NCI-H774 (cell line): Measurements from ENCODE around the gene SCN4A.

Source experiments
- DNase-seq: peaks from one replicate; lab custom pipeline; 2025; lab: John Stamatoyannopoulos, UW

The SCN4A gene

DNA sequence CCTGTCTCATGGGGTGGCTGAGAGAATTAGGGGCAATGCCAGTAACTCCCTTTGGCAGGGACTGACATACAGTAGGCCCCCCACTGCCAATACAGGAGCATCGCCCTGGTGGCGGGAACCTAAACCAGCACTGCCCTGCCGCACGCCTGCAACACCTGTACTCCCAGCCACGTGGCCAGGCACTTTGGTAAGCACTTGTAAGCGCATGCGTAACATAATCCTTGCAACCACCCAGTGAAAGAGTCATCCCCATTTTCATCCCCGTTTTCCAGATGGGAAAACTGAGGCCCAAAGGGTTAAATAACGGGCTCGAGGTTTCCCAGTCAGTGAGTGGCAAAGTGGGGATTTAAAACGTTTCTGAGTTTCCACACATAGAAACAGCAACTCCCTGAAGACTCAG lies 17.5 kb downstream of the SCN4A start:
- no peak for DNase-seq

DNA sequence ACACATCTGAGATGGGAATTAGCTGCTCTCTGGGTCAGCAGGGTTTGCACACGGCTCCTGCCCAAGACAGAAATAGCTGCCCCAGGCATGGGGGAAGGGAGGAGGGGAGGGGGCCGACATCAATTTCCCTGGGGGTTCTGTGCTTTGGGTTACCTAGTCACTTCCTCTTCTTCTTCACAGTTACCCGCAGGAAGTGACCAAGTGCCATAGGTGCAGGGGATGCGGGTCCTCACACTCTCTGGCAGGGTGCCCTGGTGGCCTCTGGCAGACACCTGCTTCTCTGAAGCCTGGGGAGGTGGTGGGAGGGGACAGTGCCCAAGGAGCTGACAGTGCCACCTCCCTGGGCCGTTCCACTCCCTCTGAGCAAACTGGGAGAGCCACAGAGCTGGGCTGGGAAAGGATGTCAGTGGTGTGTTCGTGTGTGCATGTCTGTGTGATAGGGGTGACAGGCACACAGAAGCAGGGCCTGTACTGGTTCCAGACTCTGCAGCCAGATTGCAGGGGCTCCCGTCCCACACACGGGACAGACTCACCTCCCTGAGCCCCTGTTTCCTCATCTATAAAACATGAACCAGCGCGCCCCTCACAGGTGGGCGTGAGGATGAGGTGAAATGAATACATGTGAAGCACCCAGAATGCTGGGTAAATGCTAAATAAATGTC lies 18.2 kb downstream of the SCN4A start:
- DNase-seq, result no peak

DNA sequence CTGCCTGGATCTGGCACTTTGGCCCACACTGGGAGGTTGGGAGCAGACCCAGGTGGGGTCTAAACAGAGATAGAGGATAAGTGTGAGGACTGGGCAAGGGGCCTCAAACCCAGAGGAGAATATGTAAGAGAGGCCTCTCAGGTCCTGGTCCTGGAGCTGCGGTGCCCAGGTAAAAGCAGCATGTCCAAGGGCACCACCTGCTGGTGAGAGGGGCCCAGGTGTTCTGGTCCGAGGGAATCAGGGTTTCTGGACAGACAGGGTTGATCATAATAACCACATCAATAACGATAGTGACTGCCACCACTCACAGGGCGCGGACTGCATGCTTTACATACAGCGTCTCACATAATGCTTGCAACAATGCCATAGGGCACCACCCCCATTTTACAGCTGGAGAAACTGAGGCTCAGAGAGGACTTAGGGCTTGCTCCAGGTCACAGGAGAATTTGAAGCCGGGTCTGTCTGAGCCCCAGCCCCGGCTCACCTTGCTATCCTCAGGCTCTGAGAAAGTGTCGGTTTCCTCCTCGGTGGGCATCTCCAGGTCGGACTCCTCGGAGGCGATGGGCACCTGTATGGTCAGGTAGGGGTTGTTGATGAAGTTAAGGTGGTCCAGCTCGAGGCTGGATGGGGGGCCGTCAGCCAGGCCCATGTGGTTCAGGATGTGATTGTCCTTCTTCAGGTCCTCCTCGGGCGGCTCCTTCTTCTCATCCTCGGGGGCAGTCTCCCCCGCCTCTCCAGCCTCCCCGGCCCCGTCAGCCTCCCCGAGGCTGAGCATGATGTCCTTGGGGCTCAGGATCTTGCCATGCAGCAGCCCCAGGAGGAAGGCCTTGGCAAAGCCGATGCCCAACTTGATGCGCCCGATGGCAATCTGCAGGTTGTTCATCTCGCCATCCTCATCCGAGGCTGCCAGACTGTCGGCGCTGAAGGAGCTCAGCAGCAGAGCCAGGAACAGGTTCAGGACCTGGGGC lies 21.5 kb downstream of the SCN4A start:
- DNase-seq, result peak; percentile 16

DNA sequence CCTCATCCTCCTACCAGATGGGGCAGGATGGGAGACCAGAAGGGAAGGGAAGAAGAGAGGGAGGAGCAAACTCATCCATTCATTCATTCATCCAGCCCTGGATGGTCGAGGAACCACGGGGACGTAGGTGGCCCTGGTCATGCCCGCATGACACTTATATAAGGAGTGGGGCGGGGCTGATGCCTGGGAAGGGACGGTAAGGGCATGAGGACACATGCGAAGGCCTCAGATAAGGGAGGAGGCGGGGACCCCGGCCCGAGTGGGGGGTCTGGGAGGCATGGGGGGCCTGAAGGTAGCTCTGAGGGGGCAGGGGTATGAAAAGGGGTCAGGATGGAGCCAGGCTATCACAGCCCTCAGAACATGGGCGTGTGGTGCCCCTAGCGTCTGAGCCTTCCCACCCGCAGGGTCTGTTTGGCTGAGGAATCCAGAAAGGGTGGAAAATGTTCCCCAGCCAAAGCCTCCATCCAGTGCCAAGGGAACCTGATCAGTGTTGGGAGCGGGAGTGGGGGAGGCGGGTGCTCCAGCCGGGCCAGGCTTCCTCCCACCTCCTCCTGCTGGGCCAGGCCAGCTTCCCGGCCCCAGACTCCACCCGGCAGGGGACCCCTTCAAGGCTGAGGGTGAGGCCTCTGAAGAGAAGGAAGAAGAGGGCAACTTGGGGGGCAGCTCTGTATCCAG lies 23.0 kb downstream of the SCN4A start:
- DNase-seq, result no peak

DNA sequence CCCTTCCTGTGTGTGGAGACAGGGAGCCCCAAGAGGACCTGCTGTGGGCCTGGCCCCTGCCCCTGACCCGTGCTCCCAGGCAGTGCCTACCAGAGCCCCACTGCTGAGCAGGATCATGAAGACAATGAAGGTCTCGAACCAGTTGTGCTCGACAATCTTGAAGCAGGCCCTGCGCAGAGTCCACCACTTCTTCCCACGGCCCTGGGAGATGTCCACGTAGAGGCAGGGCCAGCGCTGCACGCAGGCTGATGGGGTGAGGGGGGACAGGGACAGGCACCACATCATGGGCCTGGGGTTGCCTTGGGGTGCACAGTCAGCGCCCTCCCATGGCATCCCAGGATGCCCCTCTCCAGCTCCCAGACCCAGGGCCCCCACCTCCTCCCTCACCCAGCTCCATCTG lies 24.2 kb downstream of the SCN4A start:
- DNase-seq, result no peak

DNA sequence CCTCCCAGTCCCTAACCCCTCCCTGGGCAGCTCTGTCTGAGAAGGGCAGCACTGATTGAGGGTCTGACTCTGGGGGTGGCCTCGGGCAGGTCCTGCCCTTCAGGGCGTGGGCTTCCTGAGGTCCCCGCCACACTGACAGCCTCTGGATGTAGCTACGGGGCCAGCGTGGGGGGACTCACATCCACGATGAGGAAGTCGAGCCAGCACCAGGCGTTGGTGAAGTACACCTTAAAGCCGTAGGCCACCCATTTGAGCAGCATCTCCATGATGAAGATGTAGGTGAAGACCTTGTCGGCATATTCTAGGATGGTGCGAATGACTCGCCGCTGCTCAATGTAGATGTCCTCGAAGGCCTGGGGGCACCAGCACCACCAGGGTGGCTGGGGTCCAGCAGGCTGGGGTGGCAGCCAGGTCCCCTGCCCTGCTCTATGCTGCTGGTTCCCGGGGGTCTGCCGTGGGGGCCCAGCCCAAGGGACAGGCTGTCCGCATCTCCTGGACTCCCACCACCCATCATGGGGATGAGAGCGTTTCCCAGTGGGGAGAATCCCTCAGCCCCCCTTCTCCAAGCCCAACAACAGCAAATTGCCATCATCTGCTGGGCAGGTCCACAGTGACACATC lies 24.9 kb downstream of the SCN4A start:
- no peak for DNase-seq

DNA sequence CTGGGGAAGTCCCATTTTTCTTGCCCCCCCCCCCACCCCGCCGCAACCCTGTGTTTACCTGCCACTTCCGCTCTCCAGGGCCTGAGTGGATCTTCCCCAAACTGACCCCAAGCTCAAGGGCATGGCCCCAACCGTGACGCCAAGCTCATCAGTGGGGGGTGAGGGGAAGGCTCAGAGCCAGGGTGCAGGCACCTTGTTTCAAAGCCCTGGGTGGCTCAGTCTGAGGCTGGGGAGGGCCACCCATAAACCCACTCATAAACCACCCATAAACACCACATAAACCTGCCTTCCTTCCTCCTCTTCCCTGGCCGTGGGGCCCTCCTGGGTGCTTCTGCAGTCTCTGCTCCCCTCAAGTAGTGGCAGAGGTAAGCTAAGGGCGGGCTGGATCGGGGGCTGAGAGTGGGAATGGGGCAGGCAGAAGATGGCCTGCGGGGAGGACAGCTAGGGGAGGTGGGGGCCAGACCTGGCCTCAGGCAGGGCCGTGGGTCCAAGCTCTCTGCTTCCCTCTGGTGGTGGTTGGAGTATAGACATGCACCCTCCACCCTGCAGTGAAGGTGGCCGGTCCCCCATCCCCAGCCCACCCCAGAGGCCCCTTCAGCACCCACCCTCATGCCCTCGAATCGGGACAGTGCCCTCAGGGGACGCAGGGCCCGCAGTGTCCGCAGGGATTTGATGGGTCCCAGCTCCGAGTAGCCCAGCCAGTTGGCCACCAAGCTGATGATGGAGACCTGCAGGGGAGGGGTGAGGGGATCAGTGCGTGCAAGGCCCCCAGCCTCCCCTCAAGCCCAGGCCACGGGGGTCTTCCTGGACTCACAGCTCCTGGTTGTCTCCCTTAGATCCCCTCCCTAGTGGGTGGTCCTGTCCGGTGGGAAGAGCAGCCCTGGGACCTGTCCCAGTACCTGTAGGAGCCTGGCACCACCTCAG lies 26.0 kb downstream of the SCN4A start:
- peak; percentile 14 for DNase-seq

DNA sequence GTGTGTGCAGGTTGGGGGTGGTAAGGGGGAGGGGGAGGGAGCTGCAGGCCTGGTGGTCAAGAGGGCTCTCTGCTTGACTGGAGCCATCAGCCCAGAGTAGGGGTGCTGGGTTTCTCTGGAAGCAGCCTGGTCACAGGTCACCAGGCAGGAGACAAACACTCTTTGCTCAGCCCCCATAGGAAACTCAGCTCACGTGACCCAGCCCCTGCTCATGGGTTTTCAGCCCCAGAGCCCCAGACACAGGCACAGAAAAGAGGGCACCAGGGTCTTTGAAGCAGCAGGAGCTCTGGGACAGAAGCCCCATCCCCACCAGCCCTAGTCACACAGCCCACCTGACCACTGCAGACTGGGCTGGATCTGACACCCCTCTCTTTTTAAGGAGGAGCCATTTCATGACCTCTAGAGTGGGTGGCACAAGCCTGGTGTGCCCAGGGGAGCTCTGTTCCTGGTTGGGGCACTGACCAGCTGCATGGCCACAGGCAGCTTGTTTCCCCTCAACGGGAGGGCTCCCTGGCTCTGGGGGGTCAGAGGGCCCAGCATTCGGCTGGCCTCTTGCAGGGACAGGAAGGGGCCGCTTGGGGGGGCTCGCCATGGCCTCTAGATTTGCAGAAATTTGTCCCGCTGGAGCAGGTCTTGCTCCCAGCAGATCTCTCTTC lies 26.8 kb downstream of the SCN4A start:
- no peak for DNase-seq

DNA sequence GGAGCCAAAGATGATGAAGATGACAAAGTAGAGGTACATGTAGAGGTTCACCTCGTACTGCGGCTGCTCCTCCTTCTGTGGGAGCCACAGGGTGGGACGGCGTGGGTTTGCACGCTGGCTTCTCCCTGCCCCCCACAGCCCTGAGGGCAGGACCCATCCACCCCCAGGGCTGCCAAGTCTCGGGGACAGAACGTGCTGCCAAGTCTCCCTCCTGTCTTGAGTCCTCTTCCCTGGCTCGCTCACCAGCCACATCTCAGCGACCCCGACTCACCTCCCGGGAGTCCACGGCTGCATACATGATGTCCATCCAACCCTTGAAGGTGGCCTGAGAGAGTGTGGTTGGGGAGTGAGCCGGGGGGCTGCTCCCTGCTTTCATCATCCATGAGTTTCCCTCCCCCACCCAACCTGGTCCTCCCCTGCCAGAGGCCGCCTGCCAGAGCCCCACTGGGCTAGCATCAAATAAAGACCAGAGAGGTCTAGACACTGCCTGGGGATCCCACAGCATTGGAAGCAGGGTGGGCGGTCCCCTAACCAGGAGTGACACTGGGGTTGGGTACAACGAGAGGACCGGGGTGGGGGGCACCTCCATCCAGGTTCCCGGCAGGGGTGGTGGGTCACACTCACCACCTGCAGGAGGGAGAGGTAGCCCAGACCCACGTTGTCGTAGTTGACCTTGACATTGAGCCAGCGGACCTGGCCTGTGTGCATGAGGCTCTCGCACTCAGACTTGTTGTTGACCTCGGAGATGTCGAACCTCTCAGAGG lies 27.8 kb downstream of the SCN4A start:
- no peak for DNase-seq

DNA sequence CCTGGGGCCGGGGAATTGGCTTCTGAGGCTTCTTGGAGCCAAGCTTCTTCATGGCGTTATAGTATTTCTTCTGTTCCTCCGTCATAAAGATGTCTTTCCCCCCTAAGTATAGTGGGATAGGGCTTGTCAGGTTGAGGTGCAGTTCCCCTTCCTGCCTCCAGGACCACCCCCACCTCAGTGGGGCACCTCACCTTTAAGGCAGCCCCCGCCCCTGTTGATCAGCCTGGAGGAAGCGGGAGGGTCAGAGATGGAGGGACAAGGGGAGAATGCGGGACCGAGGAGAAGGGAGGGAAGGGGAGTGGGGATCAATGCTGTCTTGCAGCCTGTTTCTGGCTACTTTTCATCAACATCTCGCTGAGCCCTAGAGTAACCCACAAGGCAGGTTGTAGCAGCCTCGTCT lies 29.0 kb downstream of the SCN4A start:
- no peak for DNase-seq

DNA sequence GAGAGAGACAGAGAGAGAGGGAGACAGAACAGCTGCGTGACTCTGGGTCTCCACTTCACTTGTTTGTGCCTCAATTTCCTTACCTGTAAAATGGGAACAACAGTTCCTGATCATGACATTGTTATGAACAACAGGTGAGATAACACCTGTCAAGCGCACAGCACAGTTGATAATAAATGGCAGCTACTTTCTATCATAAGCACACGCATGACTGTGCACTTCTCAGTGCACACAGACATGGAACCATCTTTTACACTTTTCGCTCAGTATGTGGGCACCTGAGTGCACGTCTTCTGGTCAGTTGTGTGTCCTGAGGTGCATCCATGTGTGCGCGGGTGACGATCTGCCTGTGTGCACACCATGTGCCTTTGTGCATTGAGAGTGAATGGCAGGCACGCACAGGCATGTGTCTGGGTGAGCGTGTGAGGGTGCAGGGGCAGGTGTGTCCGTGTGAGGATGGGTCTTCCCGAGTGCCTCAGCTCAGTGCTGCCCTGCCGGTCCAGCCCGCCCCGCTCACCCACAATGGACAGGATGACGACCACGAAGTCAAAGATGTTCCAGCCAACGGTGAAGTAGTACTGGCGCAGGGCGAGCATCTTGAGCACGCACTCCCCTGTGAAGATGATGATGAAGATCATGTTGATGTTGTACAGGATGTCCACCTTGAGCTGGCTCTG lies 30.3 kb downstream of the SCN4A start:
- DNase-seq, result no peak

DNA sequence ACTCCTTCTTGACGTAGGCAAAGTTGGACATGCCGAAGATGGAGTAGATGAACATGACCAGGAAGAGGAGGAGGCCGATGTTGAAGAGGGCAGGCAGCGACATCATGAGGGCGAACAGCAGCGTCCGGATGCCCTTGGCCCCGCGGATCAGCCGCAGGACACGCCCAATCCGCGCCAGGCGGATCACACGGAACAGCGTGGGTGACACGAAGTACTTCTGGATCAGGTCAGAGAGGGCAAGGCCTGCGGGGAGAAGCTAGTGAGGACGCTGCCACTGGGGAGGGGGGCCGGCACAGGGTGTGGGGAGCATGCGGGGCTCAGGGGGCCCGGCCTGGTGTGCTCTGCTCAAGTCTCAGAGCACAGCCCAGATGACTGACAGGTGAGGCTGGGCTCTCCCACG lies 31.0 kb downstream of the SCN4A start:
- no peak for DNase-seq

DNA sequence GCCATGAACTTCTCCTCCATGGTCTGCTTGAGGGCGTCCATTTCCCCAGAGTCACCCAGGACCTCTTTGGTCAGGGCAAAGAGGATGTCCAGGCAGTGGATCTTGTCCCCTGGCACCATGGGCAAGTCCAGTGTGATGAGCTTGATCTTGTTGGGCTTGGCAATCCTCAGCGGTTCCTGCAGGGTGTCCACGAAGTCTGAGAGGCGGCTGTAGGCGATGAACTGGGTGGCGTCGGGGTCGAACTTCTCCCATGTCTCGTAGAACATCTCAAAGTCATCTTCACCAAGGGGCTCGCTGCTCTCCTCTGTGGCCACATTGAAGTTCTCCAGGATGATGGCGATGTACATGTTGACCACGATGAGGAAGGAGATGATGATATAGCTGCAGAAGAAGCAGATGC lies 31.6 kb downstream of the SCN4A start:
- no peak for DNase-seq

DNA sequence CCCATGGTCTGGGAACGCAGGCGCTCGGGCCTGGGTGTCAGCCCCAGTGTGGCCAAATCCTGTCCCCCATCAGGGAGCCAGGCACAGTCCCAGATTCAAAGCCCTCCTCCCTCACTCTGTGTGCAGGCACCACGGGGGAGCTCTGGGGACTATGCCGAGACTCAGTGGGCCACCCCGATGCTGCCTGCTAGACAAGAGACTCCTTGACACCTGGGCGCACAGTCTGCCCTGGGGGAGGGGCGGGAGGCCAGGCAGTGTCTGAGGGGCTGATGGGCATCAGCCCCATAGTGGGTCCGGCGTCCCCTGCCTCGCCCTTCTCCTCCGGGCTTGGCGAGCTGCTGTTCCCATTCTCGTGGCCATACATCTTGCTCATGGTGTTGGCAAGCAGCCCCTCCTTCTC lies 32.1 kb downstream of the SCN4A start:
- DNase-seq, result no peak

DNA sequence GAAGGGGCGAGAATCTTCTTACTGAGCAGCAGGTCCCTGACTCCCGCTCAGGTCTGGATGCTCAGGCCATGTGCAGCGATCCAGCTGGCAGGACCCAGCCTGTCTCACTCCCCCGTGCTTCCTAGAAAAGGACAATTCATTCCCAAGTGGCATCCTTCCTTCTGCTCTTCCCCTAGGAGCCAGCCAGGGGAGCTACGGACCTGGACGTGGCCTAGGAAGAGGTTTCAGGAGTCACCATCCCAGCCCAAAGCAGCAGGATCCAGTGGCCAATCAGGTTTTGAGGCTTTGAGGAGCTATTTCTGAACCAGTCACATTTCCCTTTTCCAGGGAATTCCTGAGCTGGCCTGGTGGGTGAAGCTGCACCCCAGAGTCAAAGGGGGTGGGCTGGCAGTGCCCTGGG lies 32.8 kb downstream of the SCN4A start:
- no peak for DNase-seq

DNA sequence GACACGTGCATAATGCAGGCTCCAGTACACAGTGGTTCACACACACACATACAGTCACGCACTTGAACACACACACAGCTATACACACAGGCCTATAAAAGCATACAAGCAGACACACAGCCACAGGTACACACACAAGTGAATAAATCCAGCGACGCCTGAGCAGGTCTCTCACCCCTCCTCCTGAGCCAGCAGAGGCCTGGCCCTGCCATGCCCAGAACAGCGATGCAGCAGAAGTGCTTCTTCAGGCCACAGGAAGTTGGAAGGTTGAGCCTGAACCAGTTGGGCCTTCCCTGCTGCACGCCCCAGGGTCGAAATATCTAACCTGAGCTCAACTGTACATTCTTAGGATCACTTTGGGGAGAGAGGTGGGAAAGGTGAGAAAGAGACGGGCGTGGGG lies 33.3 kb downstream of the SCN4A start:
- DNase-seq, result no peak

DNA sequence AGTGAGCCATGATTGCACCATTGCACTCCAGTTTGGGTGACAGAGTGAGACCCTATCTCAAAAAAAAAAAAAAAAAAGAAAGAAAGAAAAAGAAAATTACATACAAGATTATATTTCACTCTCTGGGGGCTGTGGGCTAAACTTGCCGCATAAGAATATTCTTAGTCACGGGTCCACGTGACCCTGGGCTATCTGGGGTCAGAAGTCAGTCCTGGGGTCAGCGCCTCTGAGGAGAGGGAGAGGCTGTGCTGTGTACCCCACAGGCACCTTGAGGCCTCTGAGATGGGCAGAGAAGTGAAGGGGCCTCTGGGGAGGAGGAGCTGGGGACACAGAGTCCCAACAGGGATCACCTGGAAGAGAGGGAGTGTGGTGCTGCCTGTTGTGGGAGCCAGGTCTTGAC lies 34.8 kb downstream of the SCN4A start:
- no peak for DNase-seq

DNA sequence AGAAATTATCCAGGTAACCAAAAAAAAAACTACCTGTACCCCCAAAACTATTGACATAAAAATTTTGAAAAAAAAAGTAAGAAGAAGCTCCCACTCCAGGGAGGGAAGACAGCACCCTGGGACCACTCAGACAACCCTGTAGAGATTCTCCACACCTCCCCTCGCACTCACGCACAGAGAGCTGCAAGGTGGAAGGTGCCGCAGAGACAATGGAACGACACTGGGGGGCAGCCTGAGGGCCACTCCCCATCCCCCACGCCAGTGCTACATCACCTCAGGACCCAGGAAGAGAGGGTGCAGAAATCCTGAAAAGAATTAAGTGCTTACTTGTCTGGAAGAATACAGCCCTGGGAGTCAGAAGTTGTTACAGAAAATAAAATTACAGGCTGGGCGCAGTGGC lies 35.4 kb downstream of the SCN4A start:
- DNase-seq, result no peak
